AG04449 (cell line): ENCODE measurements around the gene SNX19.

Source experiments
- CTCF ChIA-PET: fragments of 350-600 bp; formaldehyde crosslinking; extraction: SDS; loops from one replicate; lab custom pipeline; 2021; ENCODE audit warnings: antibody characterized with exemption; lab: Yijun Ruan, JAX
- POLR2A ChIA-PET: fragments of 400-600, 350-600 bp; formaldehyde crosslinking; extraction: SDS; loops from one replicate; lab custom pipeline; 2020; ENCODE audit warnings: antibody characterized with exemption, inconsistent platforms; lab: Yijun Ruan, JAX
- DNase-seq: peaks from one replicate; pipeline ENCODE4 v3.0.0-alpha.2; 2010; ENCODE audit warnings: low read depth, low spot score
- H3K4me3 ChIP-seq: 2 replicates; pipeline ENCODE4 v1.5.1; 2011; ENCODE audit warnings: low read depth, mild to moderate bottlenecking, control low read depth, low read length
- CTCF ChIP-seq: IDR thresholded peaks from one replicate; pipeline ENCODE4 v1.5.1; 2011; ENCODE audit warnings: mild to moderate bottlenecking, moderate library complexity, low read length, control low read depth, inconsistent platforms; ENCODE audit not compliant: insufficient read depth; ENCODE audit errors: missing control alignments

SNX19 gene

GRCh38 chr11:130827451-130828377 lies 88.6 kb downstream of the SNX19 start:
- POLR2A ChIA-PET: no interaction called here
- DNase-seq: no peak
- peak; percentile 81 for TF ChIP-seq CTCF
- CTCF ChIA-PET: interaction anchor here (0.6 to 13.1 kb wide), 32 partner anchors 8 to 394 kb away, joined by 3 to 201 read pairs (median 4); no protein-coding TSS in a partner anchor
- H3K4me3 ChIP-seq: no peak overlapping the region

DNA sequence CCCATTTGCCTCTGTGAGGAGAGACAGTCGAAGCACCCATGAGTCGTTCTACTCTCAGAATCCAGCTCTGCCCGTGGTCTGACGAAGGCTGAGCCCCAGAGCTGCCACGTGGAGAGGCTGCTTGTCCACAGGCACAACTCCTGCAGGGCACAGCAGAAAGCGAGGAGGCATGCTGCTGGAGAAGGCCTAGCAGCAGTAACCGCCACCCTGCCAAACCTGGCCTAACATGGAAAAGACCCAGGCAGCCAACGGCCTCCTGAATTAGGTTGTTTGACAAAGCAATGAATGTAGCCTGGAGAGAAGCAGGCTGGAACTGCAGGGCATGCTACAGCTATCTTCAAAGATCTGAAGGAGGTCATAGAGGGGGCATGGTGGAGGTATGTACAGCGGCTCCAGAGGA lies 89.7 kb downstream of the SNX19 start:
- ChIA-PET CTCF (interaction anchor here (1.1 to 13.1 kb wide), 16 partner anchors 11 to 392 kb away, joined by 3 to 201 read pairs (median 6); no protein-coding TSS in a partner anchor), POLR2A (no interaction called here)

GRCh38 chr11:130825983-130826382 lies 90.3 kb downstream of the SNX19 start:
- CTCF ChIA-PET: interaction anchor here (1.3 to 13.1 kb wide), 6 partner anchors 11 to 392 kb away, joined by 3 to 201 read pairs (median 14); no protein-coding TSS in a partner anchor
- TF ChIP-seq CTCF: no peak
- H3K4me3 ChIP-seq: no peak overlapping the region
- no peak for DNase-seq
- POLR2A ChIA-PET: no interaction called here

More for the DNA sequence above, 89.7 kb downstream of the SNX19 start:
- no peak overlapping the region for H3K4me3 ChIP-seq
- DNase-seq: no peak
- no peak for TF ChIP-seq CTCF

DNA sequence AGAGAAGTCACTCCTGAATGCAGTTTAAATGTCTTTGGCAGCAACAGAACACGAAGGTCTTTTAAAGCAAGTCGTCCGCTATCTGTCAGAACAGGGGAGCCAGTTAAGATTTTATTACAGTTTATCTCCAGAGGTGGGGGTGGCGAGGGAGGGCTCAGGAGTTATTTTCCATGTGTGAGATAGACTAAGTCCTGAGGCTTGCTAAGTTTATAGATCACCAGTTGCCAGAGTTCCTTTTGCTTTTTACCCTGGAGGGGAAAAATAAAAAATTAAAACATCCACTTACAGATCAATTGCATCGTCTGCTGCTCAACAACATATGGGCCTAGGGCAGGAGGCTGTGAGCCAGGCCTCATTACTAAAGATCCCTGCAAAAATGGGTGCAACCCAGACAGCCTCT lies 90.7 kb downstream of the SNX19 start:
- CTCF ChIA-PET: interaction anchor here (1.3 to 13.1 kb wide), 3 partner anchors 35 to 391 kb away, joined by 3 to 201 read pairs (median 92); no protein-coding TSS in a partner anchor
- TF ChIP-seq CTCF: no peak
- no peak overlapping the region for H3K4me3 ChIP-seq
- no peak for DNase-seq
- POLR2A ChIA-PET: no interaction called here
